NCI-H345 (cell line): ENCODE measurements around the gene ALKBH8.
A peak's percentile ranks its signal among the peaks of the same experiment; 100 is the strongest.
"Not testable (repeated sequence)": the region's sequence is repeated elsewhere in the genome, so short reads cannot be mapped to it uniquely, and the experiment has no call there.

Source experiments
- DNase-seq: peaks from one replicate; lab custom pipeline; 2025; lab: John Stamatoyannopoulos, UW

ALKBH8 gene

GRCh38 chr11:107505647-107506225, 59.8 kb downstream of the ALKBH8 start:
- DNase-seq: no peak

GRCh38 chr11:107504981-107505380, 60.6 kb downstream of the ALKBH8 start:
- no peak for DNase-seq

GRCh38 chr11:107501713-107502112, 63.8 kb downstream of the ALKBH8 start:
- DNase-seq: no peak

DNA sequence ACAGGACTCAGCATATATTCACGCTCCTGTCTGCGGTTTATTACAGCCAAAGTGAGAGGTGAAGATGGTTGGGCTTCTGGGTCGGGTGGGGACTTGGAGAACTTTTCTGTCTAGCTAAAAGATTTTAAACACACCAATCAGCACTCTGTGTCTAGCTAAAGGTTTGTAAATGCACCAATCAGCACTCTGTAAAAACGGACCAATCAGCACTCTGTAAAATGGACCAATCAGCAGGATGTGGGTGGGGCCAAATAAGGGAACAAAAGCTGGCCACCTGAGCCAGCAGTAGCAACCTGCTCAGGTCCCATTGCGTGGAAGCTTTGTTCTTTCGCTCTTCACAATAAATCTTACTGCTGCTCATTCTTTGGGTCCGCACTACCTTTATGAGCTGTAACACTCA, 68.2 kb downstream of the ALKBH8 start:
- DNase-seq: not testable (repeated sequence)

GRCh38 chr11:107496011-107496410, 69.5 kb downstream of the ALKBH8 start:
- no peak for DNase-seq

GRCh38 chr11:107494055-107494454, 71.5 kb downstream of the ALKBH8 start:
- DNase-seq: no peak

DNA sequence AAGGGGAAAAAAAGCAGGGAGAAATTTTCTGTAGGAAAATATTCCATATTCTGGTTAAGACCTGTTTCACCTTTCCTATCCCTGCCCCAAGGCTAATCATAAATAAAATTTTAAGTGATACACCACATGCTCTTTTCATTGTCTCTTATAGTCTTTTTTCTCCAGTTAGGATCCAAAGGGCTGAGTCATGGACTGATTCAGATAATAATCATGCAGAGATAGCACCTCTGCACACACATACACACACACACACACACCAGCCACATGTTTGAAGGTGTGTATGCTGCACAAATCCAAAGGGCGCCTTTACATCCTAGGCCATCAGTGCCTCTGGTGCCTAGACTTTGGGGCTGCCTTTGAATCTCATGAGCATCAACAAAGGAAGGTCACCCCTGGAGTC, 72.4 kb downstream of the ALKBH8 start:
- no peak for DNase-seq

- DNase-seq: no peak
Measured at GRCh38 chr11:107490836-107491235, 74.7 kb downstream of the ALKBH8 start.

DNA sequence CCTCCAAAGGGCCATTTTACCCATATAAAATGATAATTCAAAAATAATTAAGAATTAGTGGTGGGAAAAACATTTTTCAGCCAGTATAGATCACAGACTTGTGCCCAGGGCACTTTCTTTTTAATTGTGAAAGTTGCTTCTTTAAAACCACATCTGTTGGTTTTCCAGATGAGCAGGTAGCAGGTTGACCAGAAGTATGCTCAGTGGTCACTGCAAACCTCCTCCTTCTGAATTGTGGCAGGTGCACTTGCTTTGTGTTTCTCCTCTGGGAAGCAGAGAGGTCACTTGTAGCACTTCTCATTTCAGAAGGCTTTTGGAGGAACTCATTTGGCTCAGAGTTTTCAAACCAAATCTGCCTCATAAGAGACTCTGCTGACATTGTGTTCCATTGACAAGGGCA, 83.3 kb downstream of the ALKBH8 start:
- DNase-seq: no peak

- DNase-seq: no peak
Measured at GRCh38 chr11:107478922-107479321, 86.6 kb downstream of the ALKBH8 start.

DNA sequence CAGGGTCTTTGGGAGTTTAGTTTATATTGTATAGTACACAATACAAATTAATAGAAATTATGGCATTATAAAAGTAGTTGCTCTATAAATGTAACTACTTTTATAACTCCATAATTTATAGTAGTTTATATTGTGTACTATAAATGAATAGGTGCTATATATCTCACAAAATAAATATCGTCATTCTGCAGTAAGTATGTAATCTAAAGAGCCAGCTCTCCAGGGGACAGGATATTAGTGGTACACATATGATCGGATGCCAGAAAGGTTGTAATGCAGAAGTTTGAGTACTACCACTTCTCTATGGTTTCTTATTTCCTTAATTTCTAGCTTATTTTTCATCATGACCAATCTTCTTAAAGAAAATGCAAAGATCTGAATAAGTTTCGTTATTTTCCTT, 87.7 kb downstream of the ALKBH8 start:
- DNase-seq: no peak

- no peak for DNase-seq
Measured at GRCh38 chr11:107473792-107474191, 91.7 kb downstream of the ALKBH8 start.

DNA sequence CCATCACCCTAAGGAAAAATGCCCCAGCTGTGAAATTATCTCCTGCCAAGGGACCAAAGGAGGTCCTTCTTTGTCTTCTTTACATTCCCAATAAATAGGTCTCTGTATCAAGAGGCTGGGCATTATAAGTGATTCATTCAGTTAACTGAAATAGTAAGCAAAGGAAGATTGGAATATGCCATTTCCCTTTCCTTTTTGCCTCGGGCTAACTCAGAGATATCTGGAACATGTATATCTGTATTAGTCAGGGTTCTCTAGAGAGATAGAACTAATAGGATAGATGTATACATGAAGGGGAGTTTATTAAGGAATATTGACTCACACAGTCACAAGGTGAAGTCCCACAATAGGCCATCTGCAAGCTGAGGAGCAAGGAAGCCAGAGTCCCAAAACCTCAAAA, 92.6 kb downstream of the ALKBH8 start:
- no peak for DNase-seq

DNA sequence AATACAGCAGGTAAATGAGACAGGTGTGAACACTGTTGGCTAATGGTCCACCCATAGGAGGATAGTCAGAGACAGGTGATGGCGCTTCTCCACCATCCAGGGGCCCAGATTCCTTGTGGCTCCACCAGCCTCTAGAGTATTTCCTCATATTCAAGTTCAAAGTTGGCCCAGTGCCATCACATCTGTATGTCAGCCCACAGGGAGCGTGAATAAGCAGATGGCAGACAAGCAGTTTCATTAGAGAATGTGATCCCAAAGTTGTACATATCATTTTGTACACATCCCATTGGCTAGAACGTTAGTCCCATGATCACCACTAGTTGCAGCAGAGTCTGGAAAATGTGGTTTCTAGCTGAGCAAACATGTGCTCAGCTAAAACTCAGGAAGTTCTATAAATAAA, 96.9 kb downstream of the ALKBH8 start:
- no peak for DNase-seq

DNA sequence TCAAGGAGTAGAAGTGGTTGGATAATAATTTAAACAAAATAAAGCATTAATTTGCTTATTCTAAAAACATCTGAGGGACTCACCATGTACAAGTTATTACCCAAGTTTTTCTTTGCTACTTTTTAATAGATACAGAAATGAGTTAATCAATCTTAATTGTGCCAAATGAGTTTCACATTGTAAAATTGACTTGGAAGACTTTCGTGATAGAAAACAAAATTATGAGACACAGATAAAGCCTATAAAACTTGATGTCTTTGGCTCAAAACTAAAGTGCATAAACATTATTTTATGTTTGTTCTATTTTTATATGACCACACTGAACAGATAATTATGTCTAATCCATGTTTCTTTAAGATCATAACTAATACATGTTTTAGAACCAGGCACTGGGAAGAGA, 97.8 kb downstream of the ALKBH8 start:
- no peak for DNase-seq

DNA sequence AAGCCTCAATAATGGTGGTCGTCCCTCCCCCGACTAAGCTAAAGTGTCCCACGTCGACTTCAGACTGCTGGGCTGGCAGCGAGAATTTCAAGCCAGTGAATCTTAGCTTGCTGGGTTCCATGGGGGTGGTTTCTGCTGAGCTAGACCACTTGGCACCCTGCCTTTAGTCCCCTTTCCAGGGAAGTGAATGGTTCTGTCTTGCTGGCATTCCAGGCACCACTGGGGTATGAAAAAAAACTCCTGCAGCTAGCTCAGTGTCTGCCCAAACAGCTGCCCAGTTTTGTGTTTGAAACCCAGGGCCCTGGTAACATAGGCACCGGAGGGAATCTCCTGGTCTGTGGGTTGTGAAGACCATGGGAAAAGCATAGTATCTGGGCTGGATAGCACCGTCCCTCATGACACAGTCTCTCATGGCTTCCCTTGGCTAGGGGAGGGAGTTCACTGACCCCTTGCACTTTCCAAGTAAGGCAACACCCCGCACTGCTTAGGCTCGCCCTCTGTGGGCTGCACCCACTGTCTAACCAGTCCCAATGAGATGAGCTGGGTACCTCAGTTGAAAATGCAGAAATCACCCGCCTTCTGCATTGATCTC, 99.2 kb downstream of the ALKBH8 start:
- not testable (repeated sequence) for DNase-seq

DNA sequence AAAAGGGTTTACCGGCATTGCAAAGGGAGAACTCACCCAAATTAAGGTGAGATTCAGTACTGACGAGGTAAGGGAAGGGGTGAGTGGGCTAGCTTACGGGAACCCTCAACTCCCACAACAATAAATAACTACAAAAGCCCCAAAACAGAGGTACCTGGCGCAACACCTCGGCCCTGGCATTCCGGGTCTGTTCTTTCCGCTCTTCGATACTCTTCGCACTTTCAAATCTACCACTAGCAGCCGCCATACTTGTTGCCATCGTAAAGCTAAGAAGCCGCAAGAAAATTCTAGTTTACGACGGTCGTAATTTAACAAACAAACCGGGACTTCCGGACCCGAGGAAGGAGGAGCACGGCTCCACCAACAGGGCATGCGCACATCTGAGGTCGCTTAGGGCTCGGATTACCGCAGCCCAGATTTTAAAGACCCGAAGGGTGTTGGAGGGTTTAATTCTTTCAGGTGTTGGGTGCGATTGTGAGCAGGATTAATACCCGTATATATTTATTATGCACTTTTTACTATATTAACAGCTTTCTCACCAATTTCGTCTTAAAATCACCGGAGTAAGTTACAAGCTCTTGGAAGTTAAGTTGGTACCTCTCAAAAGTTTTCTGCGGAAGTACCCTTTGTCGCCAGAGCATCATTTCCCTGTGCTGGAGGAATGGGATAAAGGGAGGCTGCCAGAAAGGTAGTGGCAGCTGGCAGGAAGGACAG, 107.8 kb downstream of the ALKBH8 start, which contains the start of gene CWF19L2:
TSS of gene CWF19L2 (minus strand) at position 268 of the 714 bp plus-strand sequence. CDS start at position 259, 9 bp downstream.
- peak; percentile 97 for DNase-seq

DNA sequence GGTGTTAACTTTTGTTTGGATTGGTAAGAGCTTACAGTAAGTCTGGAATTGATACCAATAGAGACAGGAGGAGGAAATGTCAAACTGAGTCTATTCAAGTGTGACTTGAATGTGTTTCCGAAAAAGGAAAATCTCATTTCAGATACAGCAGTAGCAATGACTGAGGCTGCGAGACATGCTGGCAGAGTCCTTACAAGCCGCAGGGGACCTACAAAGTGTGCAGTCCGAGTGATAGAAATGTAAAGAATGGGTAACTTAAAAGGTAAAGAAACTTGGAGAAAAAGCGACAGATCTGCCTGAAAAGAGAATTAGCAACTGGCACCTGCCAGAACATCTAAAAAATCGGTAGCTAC, 108.4 kb downstream of the ALKBH8 start:
- DNase-seq: no peak

DNA sequence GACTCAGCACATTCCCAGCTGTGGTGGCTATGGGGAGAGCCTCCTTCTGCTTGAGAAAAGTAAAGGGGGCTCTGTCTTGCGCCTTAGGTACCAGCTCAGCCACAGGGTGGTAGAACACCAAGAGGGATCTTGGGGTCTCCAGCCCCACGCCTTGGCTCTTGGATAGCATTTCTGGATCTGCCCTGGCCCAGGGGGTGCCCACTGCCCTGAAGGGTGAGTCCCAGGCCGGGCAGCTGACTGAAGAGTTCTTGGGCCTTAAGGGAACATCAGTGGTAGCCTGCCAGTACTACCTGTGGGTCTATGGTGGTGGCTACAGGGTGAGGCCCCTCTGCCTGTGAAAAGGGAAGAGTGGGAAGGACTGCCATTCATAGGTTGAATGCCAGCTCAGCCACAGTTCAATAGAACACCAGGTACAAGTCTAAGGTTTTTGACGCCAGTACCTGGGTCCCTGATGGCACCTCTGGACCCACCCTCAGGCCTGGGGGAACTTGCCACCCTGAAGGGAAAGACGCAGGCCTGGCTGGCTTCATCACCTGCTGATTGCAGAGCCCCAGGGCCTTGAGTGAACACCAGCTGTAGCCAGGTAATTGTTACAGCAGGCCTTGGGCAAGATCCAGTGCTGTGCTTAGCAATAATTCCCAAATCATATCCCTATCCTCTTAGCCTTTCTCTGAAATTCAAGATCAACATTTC, 111.8 kb downstream of the ALKBH8 start:
- no peak for DNase-seq
